ENCODE measurements around the gene VGLL3.

VGLL3 gene

DNA sequence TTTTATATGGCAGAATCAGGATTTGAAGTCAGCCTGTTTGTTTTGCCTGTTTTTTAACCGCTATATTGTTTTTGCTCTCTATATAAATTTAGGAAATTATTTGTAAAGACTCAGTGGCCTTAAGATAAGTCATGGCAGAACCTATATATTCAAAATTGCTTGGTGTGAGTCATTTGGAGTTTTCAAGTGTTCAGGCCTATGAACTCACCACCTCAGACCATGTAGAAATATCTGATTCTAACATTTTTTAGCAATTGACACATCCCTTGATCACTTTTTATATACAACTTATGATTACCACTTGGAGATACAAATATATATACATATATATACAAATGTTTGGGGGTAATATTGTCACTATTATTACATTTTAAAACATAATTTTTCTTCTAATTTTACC, 95.7 kb downstream of the VGLL3 start:
- DNase-seq (ENCODE audit: insufficient read length) = no peak
- TF ChIP-seq POLR2A (IDR thresholded peaks at IDR 0.05; ENCODE audit: low read depth, low read length) (no peak), TAF1 (IDR thresholded peaks at IDR 0.05; ENCODE audit: borderline replicate concordance, low read depth, low read length) (no peak), POLR2AphosphoS5 (IDR thresholded peaks at IDR 0.05; ENCODE audit: low read depth, low read length) (no peak)
- no peak for FAIRE-seq

DNA sequence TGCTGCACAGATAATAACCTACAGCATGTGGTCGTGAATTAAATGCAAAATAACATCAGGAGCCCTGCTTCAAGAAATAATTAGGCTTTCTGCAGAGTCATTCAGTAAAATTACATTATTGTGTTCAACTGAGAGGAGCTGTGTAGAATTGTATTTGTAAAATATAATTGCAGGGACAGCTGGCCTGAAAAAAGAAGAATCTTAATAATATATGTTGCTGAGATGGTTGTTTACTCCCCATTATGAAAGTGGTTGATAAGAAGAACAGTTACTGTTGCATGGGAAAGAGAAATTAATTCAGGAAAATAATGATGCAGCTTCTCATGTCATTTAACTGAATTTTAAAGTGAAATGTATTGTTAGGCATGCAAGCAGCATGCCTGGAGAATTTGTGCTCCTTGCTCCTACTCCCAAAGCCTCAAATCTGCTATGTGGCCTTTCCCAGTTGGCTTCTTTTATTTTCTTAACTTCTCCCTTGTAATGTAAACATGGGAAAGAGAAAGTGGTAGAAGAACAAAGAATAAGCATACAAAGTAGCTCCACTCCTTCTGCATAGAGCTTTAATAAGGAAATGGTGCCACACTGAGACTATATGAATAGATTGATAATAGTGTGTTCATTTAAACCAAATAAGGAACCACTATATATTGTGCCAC, 100.1 kb downstream of the VGLL3 start:
- TF ChIP-seq POLR2AphosphoS5 (IDR thresholded peaks at IDR 0.05; ENCODE audit: low read depth, low read length) (no peak), TAF1 (IDR thresholded peaks at IDR 0.05; ENCODE audit: borderline replicate concordance, low read depth, low read length) (no peak), POLR2A (IDR thresholded peaks at IDR 0.05; ENCODE audit: low read depth, low read length) (no peak)
- DNase-seq (ENCODE audit: insufficient read length) (no peak), FAIRE-seq (no peak)
